Testis (tissue), 3 donors: ENCODE data around the gene KRTAP29-1. TPM values are rescaled to one million over a fixed set of nuclear protein-coding genes. Genes with fewer than 3 reads are reported as not detected.

Source experiments
- DNase-seq: peaks from one replicate; pipeline ENCODE4 v3.0.0-alpha.2; 2019
- H3K27ac ChIP-seq, 2 donors: fragments of 200-600 bp; sonication (generic); one replicate each; pipeline ENCODE4 v1.5.1; 2019
- H3K27me3 ChIP-seq: fragments of 200-600 bp; sonication (generic); one replicate; pipeline ENCODE4 v1.5.1; 2019
- H3K36me3 ChIP-seq: fragments of 200-600 bp; sonication (generic); one replicate; pipeline ENCODE4 v1.5.1; 2017; ENCODE audit warnings: low read depth; ENCODE audit errors: missing control alignments
- H3K4me1 ChIP-seq: fragments of 200-600 bp; sonication (generic); one replicate; pipeline ENCODE4 v1.5.1; 2019
- H3K4me3 ChIP-seq, 2 donors: fragments of 200-600 bp; sonication (generic); one replicate each; pipeline ENCODE4 v1.5.1; 2017 to 2019
- H3K9me3 ChIP-seq: fragments of 200-600 bp; sonication (generic); one replicate; pipeline ENCODE4 v1.5.1; 2017
- POLR2A ChIP-seq: fragments of 450-650 bp; IDR thresholded peaks from one replicate; pipeline ENCODE4 v1.6.1; 2017; ENCODE audit warnings: antibody characterized with exemption, mild to moderate bottlenecking, moderate library complexity
- WGBS, 2 donors: methylation state at CpG; one replicate each; pipeline ENCODE4 v1.1.5; 2018; 5-methylcytosine and 5-hydroxymethylcytosine counted together
- intact Hi-C: fragments of 100-400 bp; cut with DNase I; formaldehyde crosslinking; loops from one replicate; pipeline ENCODE4 v1.15.1; 2023; ENCODE audit warnings: low total_unique reads
- polyA plus RNA-seq: library from polyadenylated mRNA; stranded (reverse); fragments of 350-450 nt; fragmentation: Illumina TruSeq; extraction: RNeasy Lipid Tissue Mini Kit (QIAGEN cat#74804); gene quantifications from one replicate; pipeline ENCODE4 v1.2.3, GENCODE V29; 2014; ENCODE audit warnings: low read depth, low replicate concordance; ENCODE audit not compliant: insufficient read depth
- total RNA-seq, 2 donors: library from RNA; depleted of rRNA; stranded (reverse); fragments of >200 nt; gene quantifications; one replicate each; pipeline ENCODE4 v1.2.3, GENCODE V29; 2016
- TF ChIP-seq, protein P1 (sequence below), 3 experiments: fragments of 450-650 bp in 2 of 3; fragments of 200-600 bp in 1 of 3; sonication (generic) in 1 of 3; IDR thresholded peaks; one replicate each; pipeline ENCODE4 v1.5.1; 2016 to 2019; ENCODE audit warnings: antibody characterized with exemption in 3 of 3, mild to moderate bottlenecking in 2 of 3, moderate library complexity in 1 of 3

KRTAP29-1 gene
- total and polyA plus RNA-seq, 3 donors from 2014 or later: not detected

DNA sequence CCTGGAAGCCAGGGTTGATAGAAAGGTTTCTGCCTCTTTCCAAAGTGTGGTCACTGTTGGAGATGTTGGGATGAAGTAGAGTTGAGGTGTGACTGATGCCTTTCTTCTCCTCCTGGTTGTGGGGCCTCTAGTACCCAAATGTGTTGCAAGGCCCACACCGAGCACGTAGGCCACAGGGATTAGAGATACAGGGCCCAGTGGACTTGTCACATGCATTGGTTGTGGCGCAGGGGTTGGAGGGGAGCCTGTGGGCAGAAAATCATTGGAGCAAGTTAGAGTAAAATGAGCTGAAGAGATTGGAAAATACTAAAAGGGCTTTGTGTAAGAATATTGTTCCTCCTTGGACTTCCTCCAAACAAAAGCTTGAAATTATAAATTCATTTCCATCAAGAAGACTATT, 43.3 kb upstream of the KRTAP29-1 start:
- no peaks in the 10 kb centered on the region for H3K27me3 ChIP-seq
- no peak for DNase-seq
- no peaks in the 10 kb centered on the region for H3K4me1 ChIP-seq
- H3K4me3 ChIP-seq: no peak overlapping the region
- no peaks in the 10 kb centered on the region for H3K9me3 ChIP-seq
- H3K36me3 ChIP-seq: no peaks in the 10 kb centered on the region
- intact Hi-C loops: no loop called here
- H3K27ac ChIP-seq: no peak overlapping the region
- TF ChIP-seq, protein P1, sequence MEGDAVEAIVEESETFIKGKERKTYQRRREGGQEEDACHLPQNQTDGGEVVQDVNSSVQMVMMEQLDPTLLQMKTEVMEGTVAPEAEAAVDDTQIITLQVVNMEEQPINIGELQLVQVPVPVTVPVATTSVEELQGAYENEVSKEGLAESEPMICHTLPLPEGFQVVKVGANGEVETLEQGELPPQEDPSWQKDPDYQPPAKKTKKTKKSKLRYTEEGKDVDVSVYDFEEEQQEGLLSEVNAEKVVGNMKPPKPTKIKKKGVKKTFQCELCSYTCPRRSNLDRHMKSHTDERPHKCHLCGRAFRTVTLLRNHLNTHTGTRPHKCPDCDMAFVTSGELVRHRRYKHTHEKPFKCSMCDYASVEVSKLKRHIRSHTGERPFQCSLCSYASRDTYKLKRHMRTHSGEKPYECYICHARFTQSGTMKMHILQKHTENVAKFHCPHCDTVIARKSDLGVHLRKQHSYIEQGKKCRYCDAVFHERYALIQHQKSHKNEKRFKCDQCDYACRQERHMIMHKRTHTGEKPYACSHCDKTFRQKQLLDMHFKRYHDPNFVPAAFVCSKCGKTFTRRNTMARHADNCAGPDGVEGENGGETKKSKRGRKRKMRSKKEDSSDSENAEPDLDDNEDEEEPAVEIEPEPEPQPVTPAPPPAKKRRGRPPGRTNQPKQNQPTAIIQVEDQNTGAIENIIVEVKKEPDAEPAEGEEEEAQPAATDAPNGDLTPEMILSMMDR (IDR thresholded peaks at IDR 0.05): no peak
- TF ChIP-seq POLR2A: no peak
- 87 to 95% methylated on average over 3 of the region's 3 CpGs for WGBS, 2 donors

DNA sequence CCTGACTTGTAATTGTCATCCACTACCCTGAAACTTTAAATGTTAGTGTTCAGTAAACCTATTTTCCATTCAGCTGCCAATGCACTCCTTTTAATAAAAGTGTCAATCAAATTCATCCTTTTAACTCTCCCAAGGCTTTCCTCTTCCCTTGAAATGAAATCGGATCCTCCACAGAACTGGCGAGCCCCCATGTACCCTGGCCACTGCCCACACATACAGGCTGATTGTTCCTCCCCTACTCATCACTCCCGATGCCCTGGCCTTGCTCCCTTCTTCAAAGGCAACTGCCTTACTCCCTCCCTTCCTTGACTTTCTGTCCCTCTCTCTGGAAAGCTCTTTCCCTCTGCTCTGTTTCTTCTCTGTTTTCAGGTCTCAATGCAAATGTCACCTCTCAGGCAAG, 40.4 kb upstream of the KRTAP29-1 start:
- H3K27me3 ChIP-seq: no peaks in the 10 kb centered on the region
- no peaks in the 10 kb centered on the region for H3K36me3 ChIP-seq
- WGBS, 2 donors: 39 to 54% methylated on average over 3 of the region's 3 CpGs
- H3K4me1 ChIP-seq: no peaks in the 10 kb centered on the region
- no peak overlapping the region for H3K4me3 ChIP-seq
- TF ChIP-seq POLR2A: no peak
- TF ChIP-seq, protein P1 (IDR thresholded peaks at IDR 0.05): no peak
- intact Hi-C loops: no loop called here
- H3K9me3 ChIP-seq: no peaks in the 10 kb centered on the region
- no peak overlapping the region for H3K27ac ChIP-seq
- DNase-seq: no peak

DNA sequence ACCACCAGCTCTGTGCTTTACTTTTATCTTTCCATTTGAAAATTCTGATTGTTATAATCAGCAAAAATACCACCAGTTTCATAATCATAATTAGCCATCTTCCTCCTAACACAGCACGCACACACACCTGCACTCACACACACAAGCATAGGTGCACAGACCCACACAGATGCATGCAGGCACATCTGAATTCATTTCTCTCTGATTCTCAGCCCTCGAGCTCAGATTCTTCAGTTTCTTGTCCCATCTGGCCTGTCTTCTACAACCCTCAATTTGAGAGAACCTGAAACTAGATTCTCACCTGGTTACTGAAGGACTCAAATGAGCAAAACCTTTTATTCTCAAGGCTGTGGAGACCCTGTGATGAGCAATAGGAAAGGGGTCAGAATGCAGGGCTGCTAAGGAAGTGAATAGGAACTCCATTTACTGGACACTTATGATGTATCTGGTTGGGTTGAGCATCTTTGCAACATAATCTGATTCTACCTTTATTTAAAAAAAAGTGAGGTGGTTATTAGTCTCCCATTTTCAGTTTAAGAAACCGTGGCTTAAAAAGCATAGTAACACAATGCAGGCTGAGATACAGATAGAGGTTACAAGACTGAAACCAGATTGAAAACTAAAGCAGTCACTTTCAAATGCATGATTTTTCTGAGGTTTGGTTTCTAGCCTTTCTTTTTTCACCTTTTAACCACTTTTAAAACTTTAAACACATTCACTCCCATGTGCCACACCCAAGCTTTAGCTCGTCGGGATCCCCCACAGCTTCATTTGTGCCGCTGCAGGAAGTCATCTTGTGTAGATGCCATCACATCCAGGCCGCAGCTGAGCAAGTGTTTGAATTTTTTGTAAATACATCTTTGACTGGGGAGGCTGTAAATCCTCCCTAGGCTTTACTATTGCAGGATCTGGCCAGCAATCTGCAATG, 38.5 kb upstream of the KRTAP29-1 start:
- TF ChIP-seq, protein P1 (IDR thresholded peaks at IDR 0.05): no peak
- TF ChIP-seq POLR2A: no peak
- Histone ChIP-seq H3K27me3 (no peaks in the 10 kb centered on the region), H3K9me3 (no peaks in the 10 kb centered on the region), H3K27ac (no peak overlapping the region), H3K36me3 (no peaks in the 10 kb centered on the region), H3K4me1 (no peaks in the 10 kb centered on the region), H3K4me3 (no peak overlapping the region)
- DNase-seq: no peak
- intact Hi-C loops: no loop called here
- WGBS, 2 donors: 87 to 88% methylated on average over 7 of the region's 7 CpGs

DNA sequence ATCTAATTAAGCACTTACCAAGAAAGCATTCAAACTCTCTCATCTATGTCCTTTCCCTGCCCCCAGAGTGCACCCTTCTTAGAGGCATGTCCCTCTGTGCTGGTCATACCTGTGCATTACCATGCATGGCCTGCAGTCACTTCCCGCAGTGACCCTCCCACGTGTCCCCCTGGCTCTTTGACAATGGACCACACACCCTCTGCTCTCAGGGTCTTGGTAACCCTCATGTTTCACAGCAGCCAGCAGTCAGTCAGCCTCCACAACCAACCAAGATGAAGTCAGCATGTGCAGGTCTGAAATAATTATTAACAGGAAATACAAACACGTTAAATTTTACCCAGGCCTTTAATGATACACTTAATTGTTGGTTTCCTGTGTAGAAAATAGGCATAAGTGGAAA, 37.8 kb upstream of the KRTAP29-1 start:
- intact Hi-C loops: no loop called here
- 71 to 75% methylated on average over 3 of the region's 3 CpGs for WGBS, 2 donors
- no peak overlapping the region for H3K27ac ChIP-seq
- H3K9me3 ChIP-seq: no peaks in the 10 kb centered on the region
- no peak for DNase-seq
- TF ChIP-seq, protein P1 (IDR thresholded peaks at IDR 0.05): no peak
- TF ChIP-seq POLR2A: no peak
- H3K36me3 ChIP-seq: no peaks in the 10 kb centered on the region
- H3K4me3 ChIP-seq: no peak overlapping the region
- no peaks in the 10 kb centered on the region for H3K4me1 ChIP-seq
- no peaks in the 10 kb centered on the region for H3K27me3 ChIP-seq
